HG03095 (cell line): Measurements from ENCODE around the gene SSBP2.
"Not testable (repeated sequence)": the region's sequence is repeated elsewhere in the genome, so short reads cannot be mapped to it uniquely, and the experiment has no call there.

Experiments
- ATAC-seq: cut with Tn5 transposase; IDR thresholded peaks from one replicate; pipeline ENCODE4 v1.9.1; 2021; ENCODE audit warnings: moderate library complexity; ENCODE audit not compliant: unreplicated experiment

SSBP2 gene

GRCh38 chr5:81537905-81538547 lies 212.9 kb downstream of the SSBP2 start:
- ATAC-seq: no peak

GRCh38 chr5:81534441-81534840 lies 216.5 kb downstream of the SSBP2 start:
- no peak for ATAC-seq

- no peak for ATAC-seq
These were observed 217.1 kb downstream of the SSBP2 start for GRCh38 chr5:81533629-81534405.

- no peak for ATAC-seq
These were observed 220.0 kb downstream of the SSBP2 start for GRCh38 chr5:81530919-81531318.

GRCh38 chr5:81525690-81526089 lies 225.2 kb downstream of the SSBP2 start:
- ATAC-seq: no peak

DNA sequence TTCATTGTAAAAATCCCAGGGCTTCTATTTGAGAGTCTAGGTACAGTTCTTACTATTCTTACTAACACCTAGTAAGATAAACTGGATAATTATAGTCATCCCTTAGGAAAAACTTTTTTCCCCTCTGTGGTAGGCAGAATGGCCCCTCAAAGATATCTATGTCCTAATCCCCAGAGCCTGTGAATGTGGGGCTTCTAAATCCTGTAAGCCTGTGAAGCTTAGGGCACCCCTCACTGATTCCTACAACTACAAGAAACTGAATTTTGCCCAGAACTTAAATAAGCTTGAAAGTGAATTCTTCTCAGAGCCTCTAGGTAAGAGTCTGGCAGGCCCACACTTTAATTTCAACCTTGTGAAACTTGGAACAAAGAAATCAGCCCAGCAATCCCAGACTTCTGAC lies 226.9 kb downstream of the SSBP2 start:
- no peak for ATAC-seq

DNA sequence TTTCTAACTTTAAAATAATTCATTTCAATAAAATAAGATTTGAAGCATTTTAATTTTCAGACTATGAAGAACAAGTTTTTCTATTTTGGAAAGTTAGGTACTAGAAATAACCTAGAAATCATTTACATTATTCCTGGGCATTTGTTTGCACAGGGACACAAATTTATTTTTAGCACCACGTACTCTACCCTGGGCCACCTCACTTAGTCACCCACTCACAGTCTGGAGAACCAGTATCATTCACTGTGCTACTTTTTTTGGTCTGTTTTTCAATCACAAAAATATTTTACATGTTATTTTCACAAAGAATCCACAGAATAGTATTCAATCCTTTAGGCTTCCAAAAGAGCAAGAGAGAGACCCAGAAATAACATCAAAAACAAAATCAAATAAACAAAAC lies 228.3 kb downstream of the SSBP2 start:
- no peak for ATAC-seq

DNA sequence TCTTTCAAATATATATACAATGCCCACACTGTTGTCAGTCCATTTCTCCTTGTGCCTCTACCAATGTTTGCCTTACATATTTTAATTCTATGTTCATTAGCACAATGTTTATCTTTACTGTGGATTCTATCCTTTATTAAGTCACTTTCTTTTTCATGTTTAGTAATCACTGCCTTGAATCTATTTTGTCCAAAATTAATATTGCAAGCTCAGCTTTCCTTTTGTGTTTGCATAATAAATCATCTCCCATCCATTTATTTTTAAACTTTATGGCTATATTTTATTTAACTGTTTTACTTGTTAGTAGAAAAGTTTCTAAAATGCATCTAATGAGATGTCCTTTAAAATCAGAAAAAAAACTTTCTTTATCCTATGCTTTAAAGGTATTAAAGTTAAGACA lies 230.1 kb downstream of the SSBP2 start:
- no peak for ATAC-seq

- no peak for ATAC-seq
These were observed 231.5 kb downstream of the SSBP2 start for GRCh38 chr5:81519217-81519905.

GRCh38 chr5:81517462-81517861 lies 233.4 kb downstream of the SSBP2 start:
- ATAC-seq: no peak

DNA sequence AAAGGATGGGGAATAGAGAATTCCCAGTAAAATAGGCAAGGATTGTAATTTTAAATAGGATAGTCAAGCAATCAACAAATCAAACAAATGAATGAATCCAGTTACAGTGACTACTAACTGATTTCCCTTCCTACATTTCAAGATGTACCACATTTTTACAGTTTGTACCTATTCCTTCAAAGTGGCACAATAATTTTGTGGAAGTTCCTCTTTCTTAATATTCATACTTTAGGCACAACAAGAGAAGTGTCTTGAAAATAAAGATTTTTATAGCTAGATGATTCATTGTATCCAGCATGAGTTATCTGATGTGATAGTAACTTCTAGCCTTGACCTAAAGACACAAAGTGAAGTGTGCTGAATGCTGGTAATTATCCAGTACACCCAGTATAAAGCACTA lies 234.8 kb downstream of the SSBP2 start:
- no peak for ATAC-seq

DNA sequence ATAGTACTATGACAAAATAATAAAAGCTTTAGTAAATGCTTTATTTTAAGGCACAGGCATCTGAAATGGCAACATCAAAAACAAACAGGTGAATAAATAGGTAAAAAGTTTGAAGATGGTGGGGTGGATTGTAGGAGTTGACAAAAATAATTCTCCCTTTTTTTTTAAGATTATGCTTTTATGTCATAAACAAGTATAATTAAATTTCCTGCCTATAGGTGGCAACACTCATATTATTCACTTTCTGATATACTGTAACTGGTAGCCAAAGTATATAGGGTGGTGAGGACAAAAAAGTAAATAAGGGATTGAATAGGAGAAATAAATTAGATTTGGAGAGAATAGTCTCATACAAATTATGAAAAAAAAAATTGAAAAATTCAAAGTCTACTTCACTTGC lies 236.9 kb downstream of the SSBP2 start:
- ATAC-seq: no peak

- ATAC-seq: no peak
These were observed 237.4 kb downstream of the SSBP2 start for GRCh38 chr5:81513473-81513872.

- ATAC-seq: peak; percentile 99
These were observed 243.9 kb downstream of the SSBP2 start for GRCh38 chr5:81506900-81507588.

- no peak for ATAC-seq
These were observed 244.5 kb downstream of the SSBP2 start for GRCh38 chr5:81506378-81506777.

- ATAC-seq: no peak
These were observed 245.2 kb downstream of the SSBP2 start for GRCh38 chr5:81505672-81506071.

- ATAC-seq: not testable (repeated sequence)
These were observed 247.3 kb downstream of the SSBP2 start for GRCh38 chr5:81503602-81504001.

- no peak for ATAC-seq
These were observed 255.6 kb downstream of the SSBP2 start for GRCh38 chr5:81495286-81495685.

DNA sequence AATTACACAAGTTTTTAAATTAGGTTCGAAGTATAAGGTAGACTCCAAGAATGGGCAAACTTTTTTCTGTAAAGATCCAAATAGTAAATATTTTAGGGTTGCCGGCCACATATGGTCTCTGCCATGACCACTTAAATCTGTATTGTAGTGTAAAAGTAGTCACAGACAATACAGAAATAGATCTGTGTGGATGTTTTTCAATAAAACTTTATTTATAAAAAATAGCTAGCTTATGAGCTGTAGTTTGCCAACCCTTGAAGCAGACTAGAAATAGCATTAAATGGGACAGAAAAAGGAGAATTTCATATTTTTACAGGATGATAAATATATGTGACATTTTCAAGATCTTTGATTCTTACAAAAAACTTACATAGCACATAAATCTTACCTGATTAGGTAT lies 262.0 kb downstream of the SSBP2 start:
- ATAC-seq: no peak

GRCh38 chr5:81486711-81487110 lies 264.2 kb downstream of the SSBP2 start:
- ATAC-seq: no peak

GRCh38 chr5:81482595-81482994 lies 268.3 kb downstream of the SSBP2 start:
- no peak for ATAC-seq
